ENCODE measurements around the gene SVEP1.
"Not testable (repeated sequence)": the region's sequence is repeated elsewhere in the genome, so short reads cannot be mapped to it uniquely, and the experiment has no call there.

Gene SVEP1

DNA sequence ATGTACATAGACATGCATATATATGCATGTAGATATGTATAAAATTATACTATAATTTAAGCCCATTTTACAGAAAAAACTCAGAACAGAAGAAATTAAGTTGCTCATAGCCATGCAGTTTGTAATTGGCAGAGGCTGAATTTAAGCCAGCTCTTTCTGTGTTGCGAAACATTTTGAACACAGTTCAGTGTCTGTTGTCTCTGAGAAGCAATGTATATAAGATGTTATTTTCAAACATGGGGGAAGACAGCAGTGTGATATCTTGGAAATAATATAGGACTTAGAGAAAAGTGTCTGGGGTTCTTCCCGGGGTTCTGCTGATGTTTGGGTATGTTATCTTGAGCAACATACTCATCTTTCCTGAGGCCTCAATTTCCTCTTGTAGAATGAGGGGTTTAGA lies 37.6 kb downstream of the SVEP1 start:
- H3K9me3 ChIP-seq (ENCODE audit: low read length), result no peaks in the 10 kb centered on the region
- no peaks in the 10 kb centered on the region for H3K27me3 ChIP-seq (ENCODE audit: control insufficient read depth in 1 of 2, insufficient read depth in 2 of 2, low read length in 2 of 2)
- no peak overlapping the region for H3K4me3 ChIP-seq (ENCODE audit: low read depth in 1 of 2, low read length in 2 of 2)
- peaks cover 13% of the 10 kb centered on the region for H3K4me1 ChIP-seq (ENCODE audit: insufficient read depth, low read length)
- H3K36me3 ChIP-seq (ENCODE audit: insufficient read depth, low read length), result no peaks in the 10 kb centered on the region
- no peak overlapping the region for H3K27ac ChIP-seq (ENCODE audit: low read depth, low read length)
- H3K9ac ChIP-seq (ENCODE audit: low read length), result no peak overlapping the region

DNA sequence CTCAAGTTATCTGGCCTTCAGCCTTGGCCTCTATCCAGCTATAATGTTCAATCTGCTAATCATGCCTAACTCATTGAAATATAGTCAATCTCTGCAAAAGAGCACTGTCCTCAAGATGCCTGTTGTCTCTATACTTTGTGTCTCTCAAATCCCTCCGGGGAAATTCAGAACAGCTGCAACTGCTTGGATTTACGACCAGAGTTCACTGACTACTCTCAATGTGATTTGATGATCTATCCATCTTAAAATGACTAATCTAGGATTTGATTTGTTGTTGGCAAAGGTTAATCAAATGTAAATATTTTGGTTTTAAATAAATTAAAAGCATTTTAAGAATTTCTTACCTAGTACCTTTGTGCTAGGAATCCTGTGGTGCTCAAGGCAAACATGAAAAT lies 40.9 kb downstream of the SVEP1 start:
- Histone ChIP-seq H3K9ac (ENCODE audit: low read length) (no peak overlapping the region), H3K27ac (ENCODE audit: low read depth, low read length) (no peak overlapping the region), H3K4me3 (ENCODE audit: low read depth in 1 of 2, low read length in 2 of 2) (no peak overlapping the region), H3K4me1 (ENCODE audit: insufficient read depth, low read length) (no peaks in the 10 kb centered on the region), H3K36me3 (ENCODE audit: insufficient read depth, low read length) (no peaks in the 10 kb centered on the region), H3K9me3 (ENCODE audit: low read length) (no peaks in the 10 kb centered on the region), H3K27me3 (ENCODE audit: control insufficient read depth in 1 of 2, insufficient read depth in 2 of 2, low read length in 2 of 2) (no peaks in the 10 kb centered on the region)

DNA sequence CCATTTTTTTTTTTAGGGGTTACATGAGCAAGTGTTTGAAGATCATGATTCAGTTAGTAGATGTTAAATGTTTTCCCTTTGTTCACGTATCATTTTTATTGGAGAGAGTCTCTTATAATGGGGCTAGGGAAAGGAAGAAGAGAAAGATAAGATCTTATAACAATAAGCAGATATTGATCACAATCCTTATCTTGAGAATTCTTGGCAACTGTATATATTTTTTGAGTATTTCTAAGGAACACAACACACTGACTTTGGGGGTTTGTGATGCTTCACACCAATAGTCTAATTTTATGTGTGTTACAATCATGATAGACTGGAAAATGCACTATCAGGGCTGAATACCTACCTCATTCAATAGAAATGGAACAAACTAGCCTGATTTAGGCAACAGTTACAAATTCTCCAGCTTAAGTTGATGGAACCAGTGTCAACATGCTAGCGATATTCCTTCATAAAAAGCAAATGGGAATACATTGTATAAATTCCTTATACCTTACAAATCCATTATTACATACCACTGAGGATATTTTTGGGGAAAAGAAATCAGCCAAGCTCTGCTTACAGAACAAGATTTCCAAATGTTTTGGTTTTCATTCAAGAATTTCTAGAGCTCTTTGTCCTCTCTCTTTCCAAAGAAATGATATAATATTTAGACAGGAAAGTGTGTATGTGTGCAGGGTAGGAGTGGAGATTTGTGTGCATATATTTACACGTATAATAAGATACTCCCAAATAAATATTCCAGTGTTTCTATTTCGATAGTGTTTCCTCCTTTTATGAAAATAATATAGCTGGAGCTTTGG lies 41.5 kb downstream of the SVEP1 start:
- H3K27ac ChIP-seq (ENCODE audit: low read depth, low read length), result no peak overlapping the region
- H3K36me3 ChIP-seq (ENCODE audit: insufficient read depth, low read length), result no peaks in the 10 kb centered on the region
- no peaks in the 10 kb centered on the region for H3K27me3 ChIP-seq (ENCODE audit: control insufficient read depth in 1 of 2, insufficient read depth in 2 of 2, low read length in 2 of 2)
- no peak overlapping the region for H3K4me3 ChIP-seq (ENCODE audit: low read depth in 1 of 2, low read length in 2 of 2)
- no peaks in the 10 kb centered on the region for H3K9me3 ChIP-seq (ENCODE audit: low read length)
- H3K9ac ChIP-seq (ENCODE audit: low read length), result no peak overlapping the region
- H3K4me1 ChIP-seq (ENCODE audit: insufficient read depth, low read length), result no peaks in the 10 kb centered on the region

GRCh38 chr9:110536822-110537221 lies 42.7 kb downstream of the SVEP1 start:
- Histone ChIP-seq H3K27me3 (ENCODE audit: control insufficient read depth in 1 of 2, insufficient read depth in 2 of 2, low read length in 2 of 2) (no peaks in the 10 kb centered on the region), H3K9me3 (ENCODE audit: low read length) (no peaks in the 10 kb centered on the region), H3K4me1 (ENCODE audit: insufficient read depth, low read length) (no peaks in the 10 kb centered on the region), H3K27ac (ENCODE audit: low read depth, low read length) (no peak overlapping the region), H3K4me3 (ENCODE audit: low read depth in 1 of 2, low read length in 2 of 2) (no peak overlapping the region), H3K9ac (ENCODE audit: low read length) (no peak overlapping the region), H3K36me3 (ENCODE audit: insufficient read depth, low read length) (no peaks in the 10 kb centered on the region)

DNA sequence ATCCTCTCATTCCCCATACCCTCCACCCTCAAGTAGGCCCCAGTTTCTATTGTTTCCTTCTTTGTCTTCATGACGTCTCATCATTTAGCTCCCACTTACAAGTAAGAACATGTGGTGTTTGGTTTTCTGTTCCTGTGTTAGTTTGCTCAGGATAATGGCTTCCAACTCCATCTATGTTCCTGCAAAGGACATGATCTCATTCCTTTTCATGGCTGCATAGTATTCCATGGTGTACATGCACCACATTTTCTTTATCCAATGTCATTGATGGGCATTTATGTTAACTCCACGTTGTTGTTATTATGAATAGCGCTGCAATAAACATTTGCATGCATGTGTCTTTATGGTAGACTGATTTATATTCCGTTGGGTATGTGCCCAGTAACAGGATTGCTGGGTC lies 45.4 kb downstream of the SVEP1 start:
- not testable (repeated sequence) for H3K9me3 ChIP-seq (ENCODE audit: low read length); H3K27me3 ChIP-seq (ENCODE audit: control insufficient read depth in 1 of 2, insufficient read depth in 2 of 2, low read length in 2 of 2); H3K36me3 ChIP-seq (ENCODE audit: insufficient read depth, low read length); H3K9ac ChIP-seq (ENCODE audit: low read length); H3K27ac ChIP-seq (ENCODE audit: low read depth, low read length); H3K4me1 ChIP-seq (ENCODE audit: insufficient read depth, low read length); H3K4me3 ChIP-seq (ENCODE audit: low read depth in 1 of 2, low read length in 2 of 2)

GRCh38 chr9:110532908-110533665 lies 46.5 kb downstream of the SVEP1 start:
- H3K27ac ChIP-seq (ENCODE audit: low read depth, low read length), result no peak overlapping the region
- H3K4me1 ChIP-seq (ENCODE audit: insufficient read depth, low read length), result peaks cover 4% of the 10 kb centered on the region
- no peak overlapping the region for H3K9ac ChIP-seq (ENCODE audit: low read length)
- H3K9me3 ChIP-seq (ENCODE audit: low read length), result no peaks in the 10 kb centered on the region
- no peaks in the 10 kb centered on the region for H3K27me3 ChIP-seq (ENCODE audit: control insufficient read depth in 1 of 2, insufficient read depth in 2 of 2, low read length in 2 of 2)
- no peak overlapping the region for H3K4me3 ChIP-seq (ENCODE audit: low read depth in 1 of 2, low read length in 2 of 2)
- H3K36me3 ChIP-seq (ENCODE audit: insufficient read depth, low read length), result no peaks in the 10 kb centered on the region

- Histone ChIP-seq H3K27ac (ENCODE audit: low read depth, low read length) (no peak overlapping the region), H3K9me3 (ENCODE audit: low read length) (no peaks in the 10 kb centered on the region), H3K4me1 (ENCODE audit: insufficient read depth, low read length) (peaks cover 4% of the 10 kb centered on the region), H3K27me3 (ENCODE audit: control insufficient read depth in 1 of 2, insufficient read depth in 2 of 2, low read length in 2 of 2) (no peaks in the 10 kb centered on the region), H3K4me3 (ENCODE audit: low read depth in 1 of 2, low read length in 2 of 2) (no peak overlapping the region), H3K36me3 (ENCODE audit: insufficient read depth, low read length) (no peaks in the 10 kb centered on the region), H3K9ac (ENCODE audit: low read length) (no peak overlapping the region)
Observed at GRCh38 chr9:110531776-110532175, 47.8 kb downstream of the SVEP1 start.

- not testable (repeated sequence) for H3K4me1 ChIP-seq (ENCODE audit: insufficient read depth, low read length); H3K4me3 ChIP-seq (ENCODE audit: low read depth in 1 of 2, low read length in 2 of 2); H3K27ac ChIP-seq (ENCODE audit: low read depth, low read length); H3K9ac ChIP-seq (ENCODE audit: low read length); H3K27me3 ChIP-seq (ENCODE audit: control insufficient read depth in 1 of 2, insufficient read depth in 2 of 2, low read length in 2 of 2); H3K9me3 ChIP-seq (ENCODE audit: low read length); H3K36me3 ChIP-seq (ENCODE audit: insufficient read depth, low read length)
Observed at GRCh38 chr9:110531241-110531640, 48.3 kb downstream of the SVEP1 start.

- no peaks in the 10 kb centered on the region for H3K9me3 ChIP-seq (ENCODE audit: low read length)
- no peak overlapping the region for H3K4me3 ChIP-seq (ENCODE audit: low read depth in 1 of 2, low read length in 2 of 2)
- no peak overlapping the region for H3K9ac ChIP-seq (ENCODE audit: low read length)
- no peak overlapping the region for H3K27ac ChIP-seq (ENCODE audit: low read depth, low read length)
- no peaks in the 10 kb centered on the region for H3K27me3 ChIP-seq (ENCODE audit: control insufficient read depth in 1 of 2, insufficient read depth in 2 of 2, low read length in 2 of 2)
- no peaks in the 10 kb centered on the region for H3K36me3 ChIP-seq (ENCODE audit: insufficient read depth, low read length)
- peaks cover 4% of the 10 kb centered on the region for H3K4me1 ChIP-seq (ENCODE audit: insufficient read depth, low read length)
Observed at GRCh38 chr9:110528645-110529044, 50.9 kb downstream of the SVEP1 start.

DNA sequence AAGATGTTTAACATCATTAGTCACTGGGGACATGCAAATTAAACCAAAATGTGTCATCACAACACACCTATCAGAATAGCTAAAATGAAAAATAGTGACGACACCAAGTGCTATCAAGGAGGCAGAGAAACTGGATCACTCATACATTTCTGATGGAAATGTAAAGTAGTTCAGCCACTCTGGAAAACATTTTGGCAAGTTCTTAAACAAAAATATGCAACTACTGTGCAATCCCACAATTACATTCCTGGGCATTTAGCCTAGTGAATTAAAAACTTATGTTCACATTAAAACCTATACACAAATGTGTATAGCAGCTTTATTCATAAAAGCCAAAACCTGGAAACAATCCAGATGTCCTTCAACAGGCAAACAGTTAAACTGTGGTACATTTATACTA lies 53.1 kb downstream of the SVEP1 start:
- no peak overlapping the region for H3K9ac ChIP-seq (ENCODE audit: low read length)
- H3K4me1 ChIP-seq (ENCODE audit: insufficient read depth, low read length), result peaks cover under 1% of the 10 kb centered on the region
- H3K27me3 ChIP-seq (ENCODE audit: control insufficient read depth in 1 of 2, insufficient read depth in 2 of 2, low read length in 2 of 2), result no peaks in the 10 kb centered on the region
- H3K9me3 ChIP-seq (ENCODE audit: low read length), result no peaks in the 10 kb centered on the region
- no peaks in the 10 kb centered on the region for H3K36me3 ChIP-seq (ENCODE audit: insufficient read depth, low read length)
- H3K4me3 ChIP-seq (ENCODE audit: low read depth in 1 of 2, low read length in 2 of 2), result no peak overlapping the region
- no peak overlapping the region for H3K27ac ChIP-seq (ENCODE audit: low read depth, low read length)

DNA sequence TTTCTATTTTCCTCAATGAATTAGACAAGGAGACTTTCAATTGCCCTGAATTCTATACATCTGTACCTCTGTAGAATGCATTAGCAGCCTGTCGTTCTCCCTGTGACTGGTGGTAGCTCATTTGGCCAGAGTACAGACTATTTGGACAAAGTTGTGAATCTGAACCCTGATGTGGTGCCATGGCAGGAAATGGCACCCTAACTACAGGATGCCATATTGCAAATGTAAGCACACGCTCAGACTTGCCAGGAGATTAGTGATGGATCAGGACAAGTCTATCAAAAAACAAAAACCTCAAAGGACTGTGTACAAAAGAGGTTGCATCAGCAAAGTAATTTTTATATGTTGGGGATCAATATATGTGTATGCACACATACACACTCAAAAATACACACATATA lies 58.3 kb downstream of the SVEP1 start:
- Histone ChIP-seq H3K9me3 (ENCODE audit: low read length) (no peaks in the 10 kb centered on the region), H3K4me3 (ENCODE audit: low read depth in 1 of 2, low read length in 2 of 2) (no peak overlapping the region), H3K27ac (ENCODE audit: low read depth, low read length) (no peak overlapping the region), H3K27me3 (ENCODE audit: control insufficient read depth in 1 of 2, insufficient read depth in 2 of 2, low read length in 2 of 2) (no peaks in the 10 kb centered on the region), H3K9ac (ENCODE audit: low read length) (no peak overlapping the region), H3K36me3 (ENCODE audit: insufficient read depth, low read length) (no peaks in the 10 kb centered on the region), H3K4me1 (ENCODE audit: insufficient read depth, low read length) (peaks cover 5% of the 10 kb centered on the region)

Data from muscle layer of colon (tissue), 2 donors.